HG03571 (cell line): ENCODE data around the gene RPS15A.
A peak's percentile ranks its signal among the peaks of the same experiment; 100 is the strongest.

Experiments used
- ATAC-seq: cut with Tn5 transposase; IDR thresholded peaks from one replicate; pipeline ENCODE4 v1.9.1; 2021; ENCODE audit not compliant: unreplicated experiment

Gene RPS15A

GRCh38 chr16:18789850-18790706 lies at the start of gene RPS15A:
Gene RPS15A, minus strand, starts transcription at chr16:18790334. Its CDS starts 1,221 bp downstream, at chr16:18789113.
- peak; percentile 78 for ATAC-seq

GRCh38 chr16:18839555-18839954 lies 49.4 kb upstream of the RPS15A start:
- ATAC-seq, result no peak

GRCh38 chr16:18836702-18837101 lies 46.6 kb upstream of the RPS15A start:
- no peak for ATAC-seq

- no peak for ATAC-seq
These were observed 44.7 kb upstream of the RPS15A start for GRCh38 chr16:18834864-18835263.

DNA sequence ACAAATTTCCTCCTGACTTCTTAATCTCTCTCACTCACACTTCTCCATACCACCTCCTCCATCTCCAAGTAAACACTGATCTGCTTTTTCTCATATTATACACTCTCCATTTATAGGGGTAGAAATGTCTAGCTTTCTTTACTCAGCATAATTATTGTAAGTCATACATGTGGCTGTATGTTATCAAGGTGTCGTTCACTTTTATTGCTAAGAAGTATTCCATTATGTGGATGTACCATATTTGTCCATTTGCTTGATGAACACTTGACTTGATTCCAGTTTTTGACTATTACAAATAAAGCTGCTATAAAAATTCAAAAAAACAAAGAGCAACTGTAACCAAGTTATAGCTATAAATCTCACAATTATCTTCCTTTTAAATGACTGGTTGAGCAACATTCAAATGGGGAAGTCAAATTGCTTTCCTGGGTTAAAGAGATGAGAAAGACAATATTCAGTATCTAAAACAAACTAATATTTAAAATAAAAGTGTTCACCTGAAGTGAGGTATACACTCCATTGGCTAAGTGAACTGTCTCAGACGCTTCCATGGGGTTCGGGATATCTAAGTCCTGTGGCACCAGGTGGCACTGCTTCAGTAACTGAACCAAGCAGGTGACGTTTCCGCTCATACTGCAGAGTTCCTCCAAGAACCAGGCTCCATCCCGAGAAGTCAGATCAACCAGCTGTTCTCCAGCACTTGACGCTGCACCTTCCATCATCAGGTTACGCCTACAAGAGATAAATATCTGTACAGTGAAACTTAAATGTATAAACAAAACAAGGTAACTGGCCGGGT lies 43.8 kb upstream of the RPS15A start:
- no peak for ATAC-seq

- no peak for ATAC-seq
These were observed 42.5 kb upstream of the RPS15A start for GRCh38 chr16:18832613-18833012.

GRCh38 chr16:18832006-18832405 lies 41.9 kb upstream of the RPS15A start:
- ATAC-seq, result no peak

GRCh38 chr16:18829251-18829650 lies 39.1 kb upstream of the RPS15A start:
- ATAC-seq, result no peak

- ATAC-seq, result no peak
These were observed 37.8 kb upstream of the RPS15A start for GRCh38 chr16:18827890-18828289.

DNA sequence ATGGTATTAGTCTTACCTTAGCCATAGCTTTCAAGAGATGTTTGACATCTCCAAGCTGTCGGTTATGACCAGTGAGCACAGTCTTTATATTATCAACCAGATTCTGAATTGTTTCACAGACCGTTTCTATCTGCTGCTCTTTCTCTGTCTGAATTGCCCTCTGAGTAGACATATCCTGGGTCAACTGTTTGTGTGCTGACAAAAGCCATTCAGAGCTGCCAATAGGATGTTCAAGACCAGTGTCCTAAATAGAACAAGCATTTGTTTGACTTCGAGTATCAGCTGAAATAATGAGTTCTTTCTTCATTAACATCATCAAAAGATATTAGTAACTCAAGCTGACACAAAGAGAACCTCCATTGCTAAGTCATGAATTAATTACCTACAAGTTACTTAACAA lies 26.2 kb upstream of the RPS15A start:
- ATAC-seq, result no peak

GRCh38 chr16:18811925-18812324 lies 21.8 kb upstream of the RPS15A start:
- ATAC-seq, result no peak

DNA sequence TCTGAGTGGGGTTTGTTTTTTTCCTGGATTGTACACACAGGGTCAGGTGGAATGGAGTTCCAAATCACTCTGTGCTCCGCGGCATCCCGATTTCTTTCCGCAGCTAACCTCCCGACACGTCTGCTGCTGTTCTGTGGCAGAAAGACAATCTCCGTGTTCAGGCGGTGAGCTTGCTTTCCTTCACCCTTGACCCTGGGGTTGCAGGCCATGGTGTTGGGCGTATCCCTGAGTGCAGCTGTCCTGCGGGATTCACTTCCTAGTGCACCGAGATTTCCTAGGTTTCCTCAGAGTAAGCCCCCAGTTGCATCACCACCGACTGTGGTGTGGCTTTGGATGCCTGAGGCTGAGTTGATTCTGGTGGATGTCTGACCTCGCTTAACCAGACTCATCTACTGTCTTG lies 19.0 kb upstream of the RPS15A start:
- ATAC-seq, result no peak

DNA sequence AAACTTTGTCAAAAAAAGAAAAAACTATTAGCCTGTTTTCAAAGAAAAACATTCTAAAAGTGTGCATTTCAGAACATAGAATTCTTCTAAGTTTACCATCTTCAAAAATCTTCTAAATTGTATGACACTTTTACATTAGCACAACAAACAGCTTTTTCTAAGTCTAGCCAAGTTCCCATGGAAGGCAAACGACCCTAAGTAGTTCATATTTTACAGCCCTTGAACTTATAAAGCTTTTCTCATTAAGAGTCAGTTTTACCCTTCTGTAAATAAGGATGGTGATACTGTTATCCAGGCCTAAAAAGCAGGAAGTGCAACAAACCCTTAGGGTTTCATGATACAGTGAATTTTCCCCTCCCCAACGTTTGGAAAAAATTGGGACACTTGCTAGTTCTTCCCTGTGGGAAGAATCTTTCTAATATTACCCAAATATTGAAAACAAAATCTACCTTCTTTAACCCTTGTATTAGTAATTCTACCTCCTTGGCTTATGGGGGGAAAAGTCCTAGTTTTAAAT lies 15.2 kb upstream of the RPS15A start:
- ATAC-seq, result no peak

DNA sequence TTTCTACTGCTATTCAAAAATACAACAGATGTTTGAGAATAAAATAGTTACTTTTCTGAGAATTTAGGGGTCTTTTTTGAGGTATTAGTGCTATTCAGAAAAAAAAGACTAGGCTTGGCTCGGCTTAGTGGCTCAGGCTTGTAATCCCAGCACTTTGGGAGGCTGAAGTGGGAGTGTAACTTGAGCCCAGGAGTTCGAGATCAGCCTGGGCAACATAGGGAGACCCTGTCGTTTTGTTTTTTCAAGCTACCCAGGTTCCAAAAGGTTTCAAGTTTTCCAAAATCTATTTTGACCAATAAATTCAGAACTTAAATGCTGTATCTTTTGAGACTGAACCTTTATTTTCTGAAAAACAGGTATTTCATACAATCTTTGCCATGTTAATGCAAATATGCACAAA lies 14.4 kb upstream of the RPS15A start:
- ATAC-seq, result no peak

DNA sequence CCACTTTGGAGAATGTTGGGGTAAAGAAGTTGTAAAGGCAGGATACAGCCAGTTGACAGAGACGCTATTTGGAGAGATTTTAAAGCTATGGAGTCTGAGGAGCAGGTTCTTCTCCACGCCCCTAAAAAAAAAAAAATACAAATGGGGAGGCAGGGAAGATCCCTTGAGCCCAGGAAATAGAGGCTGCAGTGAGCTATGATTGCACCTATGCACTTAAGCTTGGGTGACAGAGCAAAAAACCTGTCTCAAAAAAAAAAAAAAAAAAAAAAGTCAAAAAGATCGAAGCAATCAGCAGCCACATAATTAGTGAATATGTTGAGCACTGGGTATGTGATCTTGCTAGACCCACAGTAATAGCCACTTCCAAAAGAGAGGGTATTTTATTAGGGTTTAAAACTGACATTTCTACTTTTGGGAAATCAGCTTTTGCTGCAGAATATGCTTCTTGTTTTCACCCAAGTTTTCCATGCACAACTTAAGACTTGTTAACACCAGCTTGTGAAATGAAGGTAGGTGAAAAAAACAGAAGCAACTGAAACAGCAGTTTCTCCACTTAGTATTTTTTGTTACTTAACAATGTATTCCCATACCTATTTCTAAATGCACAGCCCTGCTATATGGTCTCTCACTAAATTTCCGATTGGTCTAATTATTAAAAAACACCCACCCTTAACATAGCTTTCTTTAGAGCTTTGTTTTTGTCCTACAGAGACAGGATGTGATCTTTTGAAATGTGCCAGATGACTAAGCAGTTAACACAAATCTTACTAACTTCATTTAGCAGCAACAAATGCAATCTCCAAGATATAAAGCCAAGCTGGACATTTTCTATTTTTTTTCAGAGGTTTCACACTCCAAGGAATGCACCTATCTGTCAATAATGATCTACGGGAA lies 13.7 kb upstream of the RPS15A start:
- no peak for ATAC-seq

- ATAC-seq, result no peak
These were observed 12.7 kb upstream of the RPS15A start for GRCh38 chr16:18802767-18803343.

DNA sequence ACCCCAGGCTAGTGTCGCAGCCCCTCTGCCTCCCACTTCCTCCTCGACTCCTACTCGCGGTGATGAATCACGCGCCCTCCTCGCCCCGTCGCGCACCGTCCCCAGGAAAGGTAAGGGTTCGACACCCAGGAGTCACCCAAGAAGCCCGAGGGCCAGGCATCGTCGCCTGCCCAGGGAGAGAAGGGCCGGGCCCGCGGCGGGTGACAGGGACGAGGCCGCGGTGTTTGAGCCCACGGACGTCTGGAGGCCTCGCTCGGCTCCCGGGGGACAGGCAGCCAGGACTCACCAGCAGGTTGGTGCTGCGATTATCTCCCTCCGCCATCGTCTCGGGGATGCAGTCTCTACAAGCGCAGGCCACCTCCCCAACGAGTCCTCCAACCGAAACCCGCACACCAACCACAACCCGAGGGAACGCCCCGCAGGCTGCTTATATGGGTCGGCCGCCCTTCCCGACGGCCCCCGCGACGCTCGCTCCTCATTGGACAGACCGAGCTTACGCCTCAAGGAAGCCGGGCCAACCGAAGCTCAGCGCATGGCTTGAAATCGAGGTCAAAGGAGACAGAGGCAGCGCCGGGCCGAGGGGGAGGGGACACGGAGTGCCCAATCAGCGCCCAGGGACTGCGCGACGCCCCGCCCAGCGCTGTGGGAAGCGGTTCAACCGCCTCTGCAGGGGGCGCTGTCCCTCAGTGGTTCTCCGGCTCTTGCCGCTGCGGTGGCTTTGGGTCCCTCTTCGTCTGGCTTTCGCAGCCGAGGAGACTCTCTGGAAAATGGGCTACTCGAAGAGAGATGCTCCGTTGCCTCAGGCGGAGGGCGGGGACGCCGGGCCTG lies 11.2 kb upstream of the RPS15A start, which contains the start of gene ARL6IP1:
Gene ARL6IP1, minus strand, starts transcription at position 405 of the 828 bp plus-strand sequence. Its CDS starts 83 bp downstream, at position 322.
- peak; percentile 93 for ATAC-seq

DNA sequence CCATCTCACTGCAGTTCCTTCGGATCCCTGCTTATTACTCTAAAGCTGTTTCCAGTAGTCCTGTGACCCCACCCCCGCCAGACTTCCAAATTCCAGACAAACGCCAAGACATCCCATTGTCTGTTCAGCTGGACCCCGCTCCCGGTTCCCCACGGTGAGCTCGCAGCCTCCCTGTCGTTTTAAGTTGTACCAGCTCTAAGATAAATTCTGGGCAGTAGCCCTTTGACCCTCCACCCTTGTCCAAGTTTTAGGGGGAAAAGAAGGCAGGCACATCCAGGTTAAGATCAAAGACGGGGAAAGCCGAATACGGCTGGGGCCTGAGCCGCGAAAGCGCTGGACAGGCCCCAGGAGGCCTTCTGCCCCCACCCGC lies 10.6 kb upstream of the RPS15A start:
- ATAC-seq, result no peak

DNA sequence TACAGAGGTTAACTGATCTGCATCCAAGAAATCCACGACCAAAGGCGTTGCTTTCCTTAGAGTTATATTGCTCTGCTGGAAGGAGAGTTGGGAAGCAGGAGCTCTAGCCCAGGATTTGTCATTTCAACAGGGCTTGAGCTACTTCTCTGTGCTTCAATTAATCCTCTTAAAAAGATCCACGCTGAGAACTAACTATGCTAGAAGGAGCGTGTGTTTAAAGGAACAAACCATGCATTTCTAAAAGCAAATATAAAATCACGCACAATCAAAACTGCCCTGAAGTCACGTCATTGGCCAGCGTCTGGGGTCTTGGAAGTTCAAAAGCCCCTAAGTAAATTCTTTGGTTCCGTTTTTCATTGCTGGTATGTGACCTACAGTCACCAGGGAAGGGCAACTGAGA lies 10.2 kb upstream of the RPS15A start:
- ATAC-seq, result no peak

DNA sequence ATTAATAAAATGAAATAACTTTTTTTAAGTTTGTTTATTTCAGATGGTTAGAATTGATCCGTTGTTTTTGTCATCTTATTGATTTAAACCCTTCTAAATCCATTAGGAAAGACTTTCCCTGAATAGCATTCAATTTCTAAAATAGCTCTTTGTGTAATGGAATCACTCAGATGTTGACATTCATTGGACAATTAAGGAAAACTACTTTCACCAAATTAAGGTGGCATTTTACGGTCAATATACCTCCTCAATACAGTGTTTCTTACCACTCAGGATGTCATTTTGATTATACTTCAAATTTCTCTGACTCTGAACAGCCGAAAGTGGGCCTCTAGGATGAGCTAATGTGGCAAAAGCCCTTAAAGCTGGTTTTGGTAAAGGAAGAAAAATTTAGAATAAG lies 9.4 kb upstream of the RPS15A start:
- ATAC-seq, result no peak
